Activated CD4-positive, alpha-beta T cell treated with anti-CD3 and anti-CD28 coated beads, Interleukin-2, amount 10 ng/mL, durations not matched to agents 7 days and 5 days (primary cell): Measurements from ENCODE around the gene SV2A. TPM values are rescaled to one million over a fixed set of nuclear protein-coding genes. Genes with fewer than 3 reads are reported as not detected.
A peak's percentile ranks its signal among the peaks of the same experiment; 100 is the strongest.
"Not testable (repeated sequence)": the region's sequence is repeated elsewhere in the genome, so short reads cannot be mapped to it uniquely, and the experiment has no call there.

ENCODE experiments used
- CTCF ChIA-PET: fragments of 350-600 bp; sonication (Branson Sonifier 250); formaldehyde crosslinking; loops from one replicate; lab custom pipeline; 2021; ENCODE audit warnings: antibody characterized with exemption; lab: Charles Lee
- POLR2A ChIA-PET: fragments of 350-600 bp; sonication (Branson Sonifier 250); formaldehyde crosslinking; loops from one replicate; lab custom pipeline; 2021; ENCODE audit warnings: antibody characterized with exemption; lab: Charles Lee
- DNase-seq: peaks from one replicate; pipeline ENCODE4 v3.0.0-alpha.2; 2020
- H3K27ac Mint-ChIP-seq: one replicate; pipeline ENCODE4 v1.8.0; 2021; ENCODE audit warnings: mild to moderate bottlenecking, moderate library complexity, mixed read lengths
- H3K27me3 Mint-ChIP-seq: one replicate; pipeline ENCODE4 v1.8.0; 2021; ENCODE audit warnings: mixed read lengths
- H3K36me3 Mint-ChIP-seq: one replicate; pipeline ENCODE4 v1.8.0; 2021; ENCODE audit warnings: low read depth, mixed read lengths
- H3K4me1 Mint-ChIP-seq: one replicate; pipeline ENCODE4 v1.8.0; 2021; ENCODE audit warnings: mixed read lengths
- H3K4me3 Mint-ChIP-seq: one replicate; pipeline ENCODE4 v1.8.0; 2021; ENCODE audit warnings: mild to moderate bottlenecking, moderate library complexity, mixed read lengths
- H3K9me3 Mint-ChIP-seq: one replicate; pipeline ENCODE4 v1.8.0; 2021; ENCODE audit warnings: mixed read lengths
- total RNA-seq, 2 experiments: library from RNA; stranded (reverse); gene quantifications; one replicate each; pipeline ENCODE4 v1.2.3, GENCODE V29; 2021

Gene SV2A
- total RNA-seq, 2 experiments from 2014 or later, result 7.5 to 7.7 TPM

- Mint-ChIP-seq H3K4me3 (no peak overlapping the region), H3K27me3 (no peaks in the 10 kb centered on the region), H3K27ac (no peak overlapping the region), H3K36me3 (no peaks in the 10 kb centered on the region), H3K9me3 (no peaks in the 10 kb centered on the region), H3K4me1 (peaks cover 20% of the 10 kb centered on the region)
- DNase-seq, result peak; percentile 56
- CTCF ChIA-PET, result interaction anchor here (0.6 to 0.9 kb wide), 2 partner anchors 21 to 357 kb away, joined by 3 to 4 read pairs; no protein-coding TSS in a partner anchor
- POLR2A ChIA-PET, result interaction anchor here (1.2 to 4.2 kb wide), 3 partner anchors 36 to 44 kb away, joined by 6 to 31 read pairs (median 26); partner anchors contain the start of gene SF3B4
These were observed 33.0 kb downstream of the SV2A start for GRCh38 chr1:149884433-149885338.

GRCh38 chr1:149883598-149884247, 33.9 kb downstream of the SV2A start:
- Mint-ChIP-seq H3K36me3 (no peaks in the 10 kb centered on the region), H3K9me3 (no peaks in the 10 kb centered on the region), H3K4me1 (peaks cover 27% of the 10 kb centered on the region), H3K27me3 (no peaks in the 10 kb centered on the region), H3K4me3 (peak overlapping the region; percentile 11), H3K27ac (no peak overlapping the region)
- no peak for DNase-seq
- ChIA-PET CTCF (interaction anchor here (0.5 kb wide), 1 partner anchor 18 kb away, joined by 3 read pairs; no protein-coding TSS in a partner anchor), POLR2A (no interaction called here)

GRCh38 chr1:149881876-149882275, 35.8 kb downstream of the SV2A start:
- no peaks in the 10 kb centered on the region for H3K36me3 Mint-ChIP-seq
- ChIA-PET CTCF (no interaction called here), POLR2A (interaction anchor here (0.6 kb wide), 1 partner anchor 420 kb away, joined by 3 read pairs; no protein-coding TSS in a partner anchor)
- H3K9me3 Mint-ChIP-seq, result peaks cover 4% of the 10 kb centered on the region
- H3K27me3 Mint-ChIP-seq, result no peaks in the 10 kb centered on the region
- no peak for DNase-seq
- H3K4me3 Mint-ChIP-seq, result no peak overlapping the region
- peak overlapping the region; percentile 1 for H3K27ac Mint-ChIP-seq
- peaks cover 35% of the 10 kb centered on the region for H3K4me1 Mint-ChIP-seq

GRCh38 chr1:149879556-149879955, 38.1 kb downstream of the SV2A start:
- Mint-ChIP-seq H3K27me3 (no peaks in the 10 kb centered on the region), H3K4me3 (peak overlapping the region; percentile 21), H3K4me1 (peaks cover 35% of the 10 kb centered on the region), H3K9me3 (peaks cover 4% of the 10 kb centered on the region), H3K36me3 (no peaks in the 10 kb centered on the region), H3K27ac (peak overlapping the region; percentile 60)
- CTCF ChIA-PET, result no interaction called here
- POLR2A ChIA-PET, result no interaction called here
- peak; percentile 51 for DNase-seq

GRCh38 chr1:149877211-149877946, 40.3 kb downstream of the SV2A start:
- CTCF ChIA-PET, result interaction anchor here (0.9 to 1.2 kb wide), 2 partner anchors 9 to 10 kb away, joined by 4 to 6 read pairs; a partner anchor contains a TSS
- POLR2A ChIA-PET, result no interaction called here
- Mint-ChIP-seq H3K4me1 (peaks cover 33% of the 10 kb centered on the region), H3K4me3 (no peak overlapping the region), H3K27me3 (no peaks in the 10 kb centered on the region), H3K27ac (peak overlapping the region; percentile 41), H3K9me3 (peaks cover 4% of the 10 kb centered on the region), H3K36me3 (no peaks in the 10 kb centered on the region)
- no peak for DNase-seq

GRCh38 chr1:149873060-149873459, 44.6 kb downstream of the SV2A start:
- H3K4me3 Mint-ChIP-seq, DNase-seq, CTCF ChIA-PET, H3K27ac Mint-ChIP-seq, H3K36me3 Mint-ChIP-seq, H3K27me3 Mint-ChIP-seq, H3K9me3 Mint-ChIP-seq, POLR2A ChIA-PET, H3K4me1 Mint-ChIP-seq: not testable (repeated sequence)

- H3K9me3 Mint-ChIP-seq, DNase-seq, H3K36me3 Mint-ChIP-seq, CTCF ChIA-PET, H3K4me1 Mint-ChIP-seq, H3K27ac Mint-ChIP-seq, H3K27me3 Mint-ChIP-seq, POLR2A ChIA-PET, H3K4me3 Mint-ChIP-seq: not testable (repeated sequence)
These were observed 50.8 kb downstream of the SV2A start for GRCh38 chr1:149866887-149867286.

- H3K9me3 Mint-ChIP-seq, CTCF ChIA-PET, H3K36me3 Mint-ChIP-seq, DNase-seq, H3K27me3 Mint-ChIP-seq, H3K27ac Mint-ChIP-seq, POLR2A ChIA-PET, H3K4me1 Mint-ChIP-seq, H3K4me3 Mint-ChIP-seq: not testable (repeated sequence)
These were observed 56.1 kb downstream of the SV2A start for GRCh38 chr1:149861497-149862054.

- POLR2A ChIA-PET, DNase-seq, H3K4me3 Mint-ChIP-seq, H3K9me3 Mint-ChIP-seq, H3K4me1 Mint-ChIP-seq, H3K27me3 Mint-ChIP-seq, H3K36me3 Mint-ChIP-seq, CTCF ChIA-PET, H3K27ac Mint-ChIP-seq: not testable (repeated sequence)
These were observed 56.8 kb downstream of the SV2A start for GRCh38 chr1:149860684-149861496.

- DNase-seq, H3K4me1 Mint-ChIP-seq, CTCF ChIA-PET, H3K27me3 Mint-ChIP-seq, POLR2A ChIA-PET, H3K27ac Mint-ChIP-seq, H3K9me3 Mint-ChIP-seq, H3K36me3 Mint-ChIP-seq, H3K4me3 Mint-ChIP-seq: not testable (repeated sequence)
These were observed 57.4 kb downstream of the SV2A start for GRCh38 chr1:149860271-149860670.
